ENCODE data around the gene KLHL17.
A peak's percentile ranks its signal among the peaks of the same experiment; 100 is the strongest.

The KLHL17 gene

DNA sequence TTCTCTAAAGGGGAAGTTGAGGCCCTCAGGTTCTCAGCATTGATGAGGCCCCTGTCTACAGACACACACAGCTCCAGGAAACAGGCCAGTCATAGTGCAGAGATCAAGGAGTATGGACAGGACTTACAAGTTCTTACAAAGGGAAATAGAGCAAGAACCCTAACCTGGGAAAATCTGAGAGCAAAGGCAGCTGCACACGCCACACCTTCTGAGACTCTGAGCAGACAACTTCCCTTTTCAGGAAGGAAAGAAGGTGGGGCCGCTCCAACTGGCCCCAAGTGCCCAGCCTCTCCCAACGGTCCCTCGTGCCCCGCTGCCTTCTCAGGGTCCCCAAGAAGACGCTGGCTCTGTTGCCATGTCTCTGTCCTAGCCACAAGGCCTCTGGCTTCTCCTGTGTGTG lies 4.9 kb upstream of the KLHL17 start:
- ChIA-PET CTCF (no interaction called here), POLR2A (ENCODE audit: low non-redundant PET) (no interaction called here)
- TF ChIP-seq, protein P1, sequence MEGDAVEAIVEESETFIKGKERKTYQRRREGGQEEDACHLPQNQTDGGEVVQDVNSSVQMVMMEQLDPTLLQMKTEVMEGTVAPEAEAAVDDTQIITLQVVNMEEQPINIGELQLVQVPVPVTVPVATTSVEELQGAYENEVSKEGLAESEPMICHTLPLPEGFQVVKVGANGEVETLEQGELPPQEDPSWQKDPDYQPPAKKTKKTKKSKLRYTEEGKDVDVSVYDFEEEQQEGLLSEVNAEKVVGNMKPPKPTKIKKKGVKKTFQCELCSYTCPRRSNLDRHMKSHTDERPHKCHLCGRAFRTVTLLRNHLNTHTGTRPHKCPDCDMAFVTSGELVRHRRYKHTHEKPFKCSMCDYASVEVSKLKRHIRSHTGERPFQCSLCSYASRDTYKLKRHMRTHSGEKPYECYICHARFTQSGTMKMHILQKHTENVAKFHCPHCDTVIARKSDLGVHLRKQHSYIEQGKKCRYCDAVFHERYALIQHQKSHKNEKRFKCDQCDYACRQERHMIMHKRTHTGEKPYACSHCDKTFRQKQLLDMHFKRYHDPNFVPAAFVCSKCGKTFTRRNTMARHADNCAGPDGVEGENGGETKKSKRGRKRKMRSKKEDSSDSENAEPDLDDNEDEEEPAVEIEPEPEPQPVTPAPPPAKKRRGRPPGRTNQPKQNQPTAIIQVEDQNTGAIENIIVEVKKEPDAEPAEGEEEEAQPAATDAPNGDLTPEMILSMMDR (conservative IDR thresholded peaks at IDR 0.05; ENCODE audit: low read depth), result no peak
- DNase-seq (ENCODE audit: low spot score), result no peak
- no peak overlapping the region for H3K27ac ChIP-seq

DNA sequence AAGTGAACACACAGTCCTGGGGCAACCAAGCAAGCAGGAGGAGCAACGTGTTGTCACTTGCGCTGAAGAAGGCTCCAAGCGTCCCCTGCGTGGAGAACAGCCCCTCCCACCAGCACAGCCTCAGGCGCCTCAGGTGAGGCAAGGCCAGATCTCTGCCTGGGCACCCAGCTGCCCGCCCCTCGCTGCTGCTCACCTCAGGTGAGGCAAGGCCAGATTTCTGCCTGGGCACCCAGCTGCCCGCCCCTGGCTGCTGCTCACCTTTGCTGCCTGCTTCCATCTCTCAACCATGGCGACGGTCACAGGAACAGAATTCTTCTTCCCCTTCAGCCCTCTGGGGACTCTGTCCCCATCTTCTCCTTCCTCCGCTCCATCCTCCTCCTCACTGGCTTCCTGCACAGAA lies 3.7 kb upstream of the KLHL17 start:
- DNase-seq (ENCODE audit: low spot score), result no peak
- H3K27ac ChIP-seq, result no peak overlapping the region
- ChIA-PET POLR2A (ENCODE audit: low non-redundant PET) (no interaction called here), CTCF (no interaction called here)
- TF ChIP-seq, protein P1 (conservative IDR thresholded peaks at IDR 0.05; ENCODE audit: low read depth), result no peak

DNA sequence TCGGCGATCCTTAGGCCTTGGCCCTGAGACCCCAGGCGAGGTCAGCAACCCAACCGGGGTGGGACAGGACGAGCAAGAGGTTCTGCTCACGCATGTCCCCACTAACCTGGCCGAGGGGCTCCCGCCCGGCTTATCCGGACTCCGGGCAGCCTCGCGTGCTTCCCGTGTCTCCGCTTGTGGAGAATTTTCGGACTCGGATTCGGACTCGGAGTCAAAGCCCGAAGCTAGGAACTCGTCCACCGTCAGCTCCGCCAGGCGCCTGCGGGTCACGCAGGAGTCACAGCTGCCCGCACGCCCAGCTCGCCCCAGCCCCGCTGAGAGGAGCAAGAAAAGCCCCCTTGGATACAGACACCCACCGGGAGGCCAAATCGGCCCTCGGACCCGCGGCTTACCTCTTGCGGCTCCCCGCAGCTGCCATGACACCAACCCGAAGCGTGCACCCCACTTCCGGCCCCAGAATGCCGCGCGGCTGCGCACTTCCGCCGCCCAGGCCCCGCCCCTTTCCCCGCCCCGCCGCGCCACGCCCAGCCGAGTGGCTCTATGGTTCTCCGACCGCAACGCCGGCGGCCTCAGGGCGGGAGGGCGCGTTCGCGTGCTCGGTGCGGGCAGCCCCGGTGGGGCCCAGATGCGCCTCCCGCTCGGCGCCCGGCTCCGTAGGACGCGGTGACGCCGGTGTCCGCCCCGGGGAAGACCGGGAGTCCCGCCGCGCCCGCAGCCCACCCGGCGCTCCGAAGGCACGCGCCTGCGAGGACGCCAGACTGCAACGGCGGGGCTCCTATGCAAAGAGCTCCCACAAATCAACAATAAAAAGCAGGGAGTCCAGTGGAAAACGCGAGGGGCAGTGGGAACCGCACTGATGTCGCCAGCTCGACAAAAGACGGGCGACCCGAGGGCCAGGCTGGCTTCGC lies 1.3 kb upstream of the KLHL17 start, which contains the start of gene NOC2L:
Gene NOC2L, minus strand, starts transcription at position 434 of the 908 bp plus-strand sequence. Its CDS starts 16 bp downstream, at position 418.
- peak within 1 kb of the TSS; percentile 69 for H3K27ac ChIP-seq
- CTCF ChIA-PET, result interaction anchor here (0.7 to 1.1 kb wide), 4 partner anchors 17 to 40 kb away, joined by 3 to 8 read pairs (median 4); no protein-coding TSS in a partner anchor
- DNase-seq (ENCODE audit: low spot score), result peak; percentile 78
- POLR2A ChIA-PET (ENCODE audit: low non-redundant PET), result no interaction called here
- TF ChIP-seq, protein P1 (conservative IDR thresholded peaks at IDR 0.05; ENCODE audit: low read depth), result no peak

DNA sequence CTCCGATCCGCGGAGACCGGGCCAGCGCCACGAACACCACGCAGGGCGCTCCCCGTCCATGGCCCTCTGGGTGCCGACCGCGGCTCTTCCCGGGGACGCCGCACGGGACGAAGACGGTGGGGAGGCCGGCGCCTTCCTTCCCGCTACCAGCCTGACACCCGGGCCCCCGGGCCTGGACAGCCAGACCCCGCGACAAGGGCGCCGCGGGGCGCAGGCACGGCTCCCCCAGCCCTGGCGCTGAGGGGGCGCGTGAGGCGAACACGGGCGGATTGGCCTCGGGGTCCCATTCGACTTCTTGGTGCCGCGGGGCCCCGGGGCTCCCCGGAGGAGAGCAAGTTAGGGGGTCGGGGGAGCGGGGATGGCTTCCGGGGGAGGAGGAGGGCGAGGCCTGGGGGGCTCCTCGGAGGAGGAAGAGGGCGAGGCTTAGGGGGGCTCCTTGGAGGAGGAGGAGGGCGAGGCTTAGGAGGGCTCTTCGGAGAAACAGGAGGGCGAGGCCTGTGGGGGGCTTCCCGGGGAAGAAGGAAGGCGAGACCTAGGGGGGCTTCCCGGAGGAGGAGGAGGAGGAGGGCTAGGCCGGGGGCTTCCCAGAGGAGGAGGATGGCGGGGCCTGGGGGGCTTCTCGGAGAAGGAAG lies 537 bp upstream of the KLHL17 start:
- no peak for DNase-seq (ENCODE audit: low spot score)
- H3K27ac ChIP-seq, result peak overlapping the region; percentile 69
- TF ChIP-seq, protein P1 (conservative IDR thresholded peaks at IDR 0.05; ENCODE audit: low read depth), result no peak
- ChIA-PET CTCF (interaction anchor here (0.7 to 1.1 kb wide), 3 partner anchors 16 to 25 kb away, joined by 3 to 8 read pairs (median 4); no protein-coding TSS in a partner anchor), POLR2A (ENCODE audit: low non-redundant PET) (no interaction called here)

DNA sequence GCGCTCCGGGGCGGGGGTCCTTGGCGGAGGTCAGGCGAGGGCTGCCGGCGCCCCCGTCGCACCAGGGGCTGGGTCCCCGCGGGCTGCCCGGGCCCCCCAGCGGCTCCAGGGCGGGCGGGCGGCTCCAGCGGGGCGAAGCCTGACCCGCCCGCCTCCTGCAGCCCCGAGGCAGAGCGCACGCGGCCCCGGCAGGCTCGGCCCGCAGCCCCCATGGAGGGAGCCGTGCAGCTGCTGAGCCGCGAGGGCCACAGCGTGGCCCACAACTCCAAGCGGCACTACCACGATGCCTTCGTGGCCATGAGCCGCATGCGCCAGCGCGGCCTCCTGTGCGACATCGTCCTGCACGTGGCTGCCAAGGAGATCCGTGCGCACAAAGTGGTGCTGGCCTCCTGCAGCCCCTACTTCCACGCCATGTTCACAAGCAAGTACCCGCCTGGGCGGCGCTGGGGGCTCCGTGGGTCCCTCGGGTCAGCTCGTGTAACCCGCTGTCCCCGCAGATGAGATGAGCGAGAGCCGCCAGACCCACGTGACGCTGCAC lies 817 bp downstream of the KLHL17 start:
- peak overlapping the region; percentile 69 for H3K27ac ChIP-seq
- DNase-seq (ENCODE audit: low spot score), result no peak
- ChIA-PET POLR2A (ENCODE audit: low non-redundant PET) (no interaction called here), CTCF (interaction anchor here (0.7 kb wide), 1 partner anchor 15 kb away, joined by 3 read pairs; no protein-coding TSS in a partner anchor)
- TF ChIP-seq, protein P1 (conservative IDR thresholded peaks at IDR 0.05; ENCODE audit: low read depth), result no peak

All from RWPE1 (cell line).